PC-9 (cell line): Measurements from ENCODE around the gene MAP4K3. TPM values are rescaled to one million over a fixed set of nuclear protein-coding genes. Genes with fewer than 3 reads are reported as not detected.

Source experiments
- BruUV-seq: library from RNA; stranded (reverse); fragments of 400-500 nt; replicated peaks from 2 replicates; lab custom pipeline; 2021; lab: Mats Ljungman, UMichigan
- CTCF ChIA-PET: fragments of 300-600 bp; sonication (Branson Sonifier 250); formaldehyde crosslinking; loops from one replicate; lab custom pipeline; 2022; ENCODE audit warnings: antibody characterized with exemption; lab: Charles Lee
- POLR2A ChIA-PET: fragments of 300-600 bp; sonication (Branson Sonifier 250); formaldehyde crosslinking; loops from one replicate; lab custom pipeline; 2022; ENCODE audit warnings: antibody characterized with exemption; ENCODE audit not compliant: unreplicated experiment; lab: Charles Lee
- DNase-seq, 2 experiments: peaks; one replicate each; pipeline versions ENCODE4 v3.0.0 to v3.0.0-alpha.2; 2015 to 2022; ENCODE audit warnings: mixed read lengths in 1 of 2
- H2AFZ ChIP-seq: fragments of 200-600 bp; sonication (generic); 2 replicates; pipeline ENCODE4 v1.8.1; 2017; ENCODE audit warnings: antibody characterized with exemption
- H3F3A ChIP-seq: fragments of 200-600 bp; sonication (generic); 2 replicates; pipeline ENCODE4 v1.8.1; 2017; ENCODE audit warnings: antibody characterized with exemption, mild to moderate bottlenecking, low read depth; ENCODE audit not compliant: insufficient read depth
- H3K27ac ChIP-seq: fragments of 200-600 bp; sonication (generic); 2 replicates; pipeline ENCODE4 v1.6.1; 2016; ENCODE audit warnings: mixed run types
- H3K27me3 ChIP-seq: fragments of 200-600 bp; sonication (generic); 2 replicates; pipeline ENCODE4 v1.6.1; 2016; ENCODE audit warnings: low read depth, mixed run types; ENCODE audit not compliant: insufficient read depth
- H3K36me3 ChIP-seq: fragments of 200-600 bp; sonication (generic); 2 replicates; pipeline ENCODE4 v1.6.1; 2016; ENCODE audit warnings: low read depth, mixed run types
- H3K4me1 ChIP-seq: fragments of 200-600 bp; sonication (generic); replicated peaks from 2 replicates; pipeline ENCODE4 v1.6.1; 2016; ENCODE audit warnings: mixed run types; ENCODE audit not compliant: insufficient read depth
- H3K4me2 ChIP-seq: fragments of 200-600 bp; sonication (generic); 2 replicates; pipeline ENCODE4 v1.6.1; 2017; ENCODE audit warnings: mixed run types
- H3K4me3 ChIP-seq: fragments of 200-600 bp; sonication (generic); 2 replicates; pipeline ENCODE4 v1.6.1; 2016; ENCODE audit warnings: mixed run types
- H3K79me2 ChIP-seq: fragments of 200-600 bp; sonication (generic); 2 replicates; pipeline ENCODE4 v1.6.1; 2017; ENCODE audit warnings: low read depth, mixed run types
- H3K9me2 ChIP-seq: fragments of 200-600 bp; sonication (generic); 2 replicates; pipeline ENCODE4 v1.8.1; 2017; ENCODE audit warnings: mild to moderate bottlenecking; ENCODE audit not compliant: insufficient read depth
- H3K9me3 ChIP-seq: fragments of 200-600 bp; sonication (generic); 2 replicates; pipeline ENCODE4 v1.8.1; 2016; ENCODE audit warnings: low read depth; ENCODE audit not compliant: insufficient read depth
- H4K20me1 ChIP-seq: fragments of 200-600 bp; sonication (generic); 2 replicates; pipeline ENCODE4 v1.8.1; 2017; ENCODE audit not compliant: insufficient read depth
- CTCF ChIP-seq: fragments of 200-600 bp; sonication (generic); conservative IDR thresholded peaks from 2 replicates; pipeline ENCODE4 v1.6.1; 2017; ENCODE audit warnings: mixed run types, antibody characterized with exemption, mild to moderate bottlenecking, moderate library complexity
- EZH2 ChIP-seq: fragments of 200-600 bp; sonication (generic); IDR thresholded peaks from 2 replicates; pipeline ENCODE4 v1.8.0; 2017; ENCODE audit warnings: antibody characterized with exemption, low read depth
- intact Hi-C: fragments of 100-400 bp; cut with micrococcal nuclease; formaldehyde crosslinking; loops from one replicate; pipeline ENCODE4 v1.10.0; 2022; ENCODE audit not compliant: unreplicated experiment
- total RNA-seq: library from RNA; stranded (reverse); gene quantifications from 2 replicates; pipeline ENCODE4 v1.2.3, GENCODE V29; 2021

MAP4K3 gene
- total RNA-seq, 1 experiment from 2014 or later, result 38.4 TPM

- H3K79me2 ChIP-seq, result no peaks in the 10 kb centered on the region
- no TSS peak for BruUV-seq
- no peak overlapping the region for H3K4me2 ChIP-seq
- H3K4me1 ChIP-seq, result peaks cover 3% of the 10 kb centered on the region; the same call in 1 of the 2 replicates
- no peaks in the 10 kb centered on the region for H3F3A ChIP-seq
- no peaks in the 10 kb centered on the region for H3K27me3 ChIP-seq
- H3K9me3 ChIP-seq, result no peaks in the 10 kb centered on the region
- no peaks in the 10 kb centered on the region for H3K9me2 ChIP-seq
- no peak overlapping the region for H2AFZ ChIP-seq
- H3K27ac ChIP-seq, result no peak overlapping the region
- H4K20me1 ChIP-seq, result no peaks in the 10 kb centered on the region
- intact Hi-C loops, result no loop called here
- DNase-seq, result no peak
- POLR2A ChIA-PET, result no interaction called here
- no peak for TF ChIP-seq CTCF
- TF ChIP-seq EZH2, result no peak
- no peaks in the 10 kb centered on the region for H3K36me3 ChIP-seq
- CTCF ChIA-PET, result interaction anchor here (0.6 kb wide), 1 partner anchor 90 kb away, joined by 3 read pairs; no protein-coding TSS in a partner anchor
- H3K4me3 ChIP-seq, result no peak overlapping the region
Observed at GRCh38 chr2:39202639-39203369, 234.3 kb downstream of the MAP4K3 start.

Other genes starting within 250 kb of the MAP4K3 start
- not detected in 2 replicates for gene CDKL4, start 193.3 kb downstream of the MAP4K3 start, total RNA-seq
- 2.8 and 2.9 TPM in 2 replicates for gene TMEM178A, start 228.6 kb upstream of the MAP4K3 start, total RNA-seq